H9 (cell line): ENCODE measurements around the gene HIPK2. TPM values are rescaled to one million over a fixed set of nuclear protein-coding genes. Genes with fewer than 3 reads are reported as not detected.
A peak's percentile ranks its signal among the peaks of the same experiment; 100 is the strongest.

Experiments
- DNase-seq: peaks from one replicate; pipeline ENCODE4 v3.0.0-alpha.2; 2017
- H2AFZ ChIP-seq: one replicate; pipeline ENCODE4 v1.6.1; 2013; ENCODE audit warnings: mild to moderate bottlenecking, low read length, control low read depth, moderate library complexity
- H2AK5ac ChIP-seq: 2 replicates; pipeline ENCODE4 v1.6.1; 2013; ENCODE audit warnings: low read length, control low read depth, mixed read lengths; ENCODE audit not compliant: insufficient read length
- H2BK120ac ChIP-seq: one replicate; pipeline ENCODE4 v1.6.1; 2013; ENCODE audit warnings: low read depth, mild to moderate bottlenecking, low read length, control low read depth, inconsistent platforms; ENCODE audit not compliant: poor library complexity, severe bottlenecking
- H2BK12ac ChIP-seq: 2 replicates; pipeline ENCODE4 v1.6.1; 2013; ENCODE audit warnings: low read length, control low read depth, mixed read lengths, low read depth; ENCODE audit not compliant: insufficient read length
- H2BK15ac ChIP-seq: 2 replicates; pipeline ENCODE4 v1.6.1; 2013; ENCODE audit warnings: low read depth, low read length, control low read depth
- H2BK20ac ChIP-seq: one replicate; pipeline ENCODE4 v1.6.1; 2013; ENCODE audit warnings: low read depth, mild to moderate bottlenecking, low read length, control low read depth, inconsistent platforms; ENCODE audit not compliant: poor library complexity, severe bottlenecking
- H2BK5ac ChIP-seq: 2 replicates; pipeline ENCODE4 v1.6.1; 2013; ENCODE audit warnings: low read length, control low read depth, mixed read lengths; ENCODE audit not compliant: insufficient read length
- H3K14ac ChIP-seq: 2 replicates; pipeline ENCODE4 v1.6.1; 2013; ENCODE audit warnings: low read length, control low read depth; ENCODE audit not compliant: insufficient read depth
- H3K18ac ChIP-seq: 2 replicates; pipeline ENCODE4 v1.6.1; 2013; ENCODE audit warnings: low read depth, mild to moderate bottlenecking, mixed read lengths, low read length, control low read depth; ENCODE audit not compliant: insufficient read length
- H3K23ac ChIP-seq: 2 replicates; pipeline ENCODE4 v1.6.1; 2013; ENCODE audit warnings: low read length, control low read depth, mixed read lengths, low read depth; ENCODE audit not compliant: insufficient read length
- H3K23me2 ChIP-seq: 2 replicates; pipeline ENCODE4 v1.6.1; 2013; ENCODE audit warnings: low read depth, mild to moderate bottlenecking, mixed read lengths, low read length, control low read depth; ENCODE audit not compliant: insufficient read length, poor library complexity, severe bottlenecking
- H3K27ac ChIP-seq: 2 replicates; pipeline ENCODE4 v1.5.1; 2013; ENCODE audit warnings: low read length, control low read depth, mixed read lengths, low read depth; ENCODE audit not compliant: insufficient read length
- H3K27me3 ChIP-seq: 2 replicates; pipeline ENCODE4 v1.6.1; 2013; ENCODE audit warnings: low read length, control low read depth, inconsistent platforms; ENCODE audit not compliant: insufficient read depth
- H3K4ac ChIP-seq: 2 replicates; pipeline ENCODE4 v1.6.1; 2013; ENCODE audit warnings: low read depth, mild to moderate bottlenecking, control low read depth, inconsistent platforms, low read length, moderate library complexity
- H3K4me1 ChIP-seq: 2 replicates; pipeline ENCODE4 v1.6.1; 2013; ENCODE audit warnings: low read length, control low read depth, inconsistent platforms; ENCODE audit not compliant: insufficient read depth
- H3K4me2 ChIP-seq: 2 replicates; pipeline ENCODE4 v1.6.1; 2013; ENCODE audit warnings: low read length, control low read depth, mixed read lengths; ENCODE audit not compliant: insufficient read length, insufficient read depth
- H3K56ac ChIP-seq: 2 replicates; pipeline ENCODE4 v1.6.1; 2013; ENCODE audit warnings: low read depth, mild to moderate bottlenecking, mixed read lengths, low read length, control low read depth; ENCODE audit not compliant: insufficient read length
- H3K79me1 ChIP-seq: 2 replicates; pipeline ENCODE4 v1.6.1; 2013; ENCODE audit warnings: low read depth, mild to moderate bottlenecking, moderate library complexity, low read length, control low read depth, inconsistent platforms; ENCODE audit not compliant: insufficient read depth, poor library complexity, severe bottlenecking
- H3K79me2 ChIP-seq: 2 replicates; pipeline ENCODE4 v1.6.1; 2013; ENCODE audit warnings: low read length, control low read depth, inconsistent platforms; ENCODE audit not compliant: insufficient read depth
- H3K9ac ChIP-seq: 2 replicates; pipeline ENCODE4 v1.6.1; 2013; ENCODE audit warnings: low read length, control low read depth, mixed read lengths; ENCODE audit not compliant: insufficient read length; ENCODE audit errors: extremely low read depth
- H3K9me3 ChIP-seq: one replicate; pipeline ENCODE4 v1.6.1; 2013; ENCODE audit warnings: low read depth, low read length, inconsistent platforms; ENCODE audit not compliant: control insufficient read depth
- H3T11ph ChIP-seq: one replicate; pipeline ENCODE4 v1.6.1; 2013; ENCODE audit warnings: mild to moderate bottlenecking, low read length, control low read depth, inconsistent platforms
- H4K20me1 ChIP-seq: one replicate; pipeline ENCODE4 v1.6.1; 2013; ENCODE audit not compliant: control insufficient read depth, insufficient read length, insufficient read depth
- H4K5ac ChIP-seq: 2 replicates; pipeline ENCODE4 v1.6.1; 2013; ENCODE audit warnings: low read depth, mild to moderate bottlenecking, mixed read lengths, low read length, control low read depth; ENCODE audit not compliant: insufficient read length
- H4K8ac ChIP-seq: replicated peaks from 2 replicates; pipeline ENCODE4 v1.6.1; 2013; ENCODE audit warnings: low read length, control low read depth, mixed read lengths, low read depth; ENCODE audit not compliant: insufficient read length
- H4K91ac ChIP-seq: 2 replicates; pipeline ENCODE4 v1.6.1; 2013; ENCODE audit warnings: low read depth, mild to moderate bottlenecking, moderate library complexity, mixed read lengths, low read length, control low read depth; ENCODE audit not compliant: insufficient read length
- H3K27ac Mint-ChIP-seq, 3 experiments: 2 replicates in 2 of 3; 3 replicates in 1 of 3; pipeline ENCODE4 v1.8.0; 2020 to 2021; ENCODE audit warnings: mixed read lengths in 3 of 3, mild to moderate bottlenecking in 1 of 3, moderate library complexity in 1 of 3
- H3K27me3 Mint-ChIP-seq: 2 replicates; pipeline ENCODE4 v1.8.0; 2021; ENCODE audit warnings: low read depth, mild to moderate bottlenecking, moderate library complexity, mixed read lengths
- H3K36me3 Mint-ChIP-seq, 3 experiments: 2 replicates in 2 of 3; 3 replicates in 1 of 3; pipeline ENCODE4 v1.8.0; 2020 to 2021; ENCODE audit warnings: low read depth in 3 of 3, mixed read lengths in 3 of 3; ENCODE audit not compliant: insufficient read depth in 1 of 3
- H3K4me1 Mint-ChIP-seq, 2 experiments: 2 replicates each; pipeline ENCODE4 v1.8.0; 2020; ENCODE audit warnings: mixed read lengths in 2 of 2
- H3K4me3 Mint-ChIP-seq, 2 experiments: 2 replicates in 1 of 2; 3 replicates in 1 of 2; pipeline ENCODE4 v1.8.0; 2020 to 2021; ENCODE audit warnings: mild to moderate bottlenecking in 2 of 2, mixed read lengths in 2 of 2, moderate library complexity in 1 of 2
- H3K9me3 Mint-ChIP-seq, 2 experiments: 2 replicates in 1 of 2; 3 replicates in 1 of 2; pipeline ENCODE4 v1.8.0; 2020; ENCODE audit warnings: mild to moderate bottlenecking in 2 of 2, mixed read lengths in 2 of 2, moderate library complexity in 1 of 2
- WGBS: extraction: QIAGEN DNeasy Blood & Tissue Kit; methylation state at CpG from one replicate; pipeline ENCODE4 v1.1.7; 2013; ENCODE audit warnings: missing lambda C conversion rate, low lambda C conversion rate, mixed read lengths; ENCODE audit not compliant: insufficient read length; ENCODE audit errors: extremely low coverage; 5-methylcytosine and 5-hydroxymethylcytosine counted together
- total RNA-seq: library from RNA; stranded (reverse); gene quantifications from 2 replicates; pipeline ENCODE4 v1.2.1, GENCODE V29; 2021
- TF ChIP-seq, protein P1 (sequence below): fragments of 200-600 bp; sonication (generic); conservative IDR thresholded peaks from 3 replicates; pipeline ENCODE4 v1.8.0; 2021; ENCODE audit warnings: antibody characterized with exemption, mild to moderate bottlenecking

HIPK2 gene
- total RNA-seq, 1 experiment from 2014 or later: 21.9 TPM

DNA sequence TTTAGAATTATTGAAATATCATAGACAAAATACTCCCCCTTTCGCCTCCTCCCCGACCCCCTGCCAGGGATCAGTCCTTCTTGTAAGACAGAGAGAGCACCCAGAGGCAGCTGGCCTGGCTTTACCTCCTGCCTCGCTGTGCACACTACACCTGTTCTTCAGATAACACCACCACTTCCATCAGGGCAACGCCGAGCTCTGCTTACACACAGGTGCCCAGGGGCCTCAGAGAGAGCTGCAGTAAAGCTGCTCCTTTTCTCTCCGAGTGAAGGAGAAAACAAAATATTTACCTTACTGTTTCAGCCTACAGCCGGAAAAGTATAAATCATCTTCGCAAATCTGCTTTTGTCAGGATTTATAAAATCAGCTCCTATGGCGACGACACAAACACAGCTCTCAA lies 80.7 kb downstream of the HIPK2 start:
- no peak overlapping the region for H3K4me3 Mint-ChIP-seq
- Histone ChIP-seq H4K20me1 (no peaks in the 10 kb centered on the region), H3K18ac (no peak overlapping the region), H2AK5ac (no peak overlapping the region), H3K23ac (no peak overlapping the region), H3K79me2 (no peaks in the 10 kb centered on the region), H2BK12ac (no peak overlapping the region), H3K56ac (no peak overlapping the region), H4K91ac (no peak overlapping the region), H3K27me3 (no peaks in the 10 kb centered on the region), H3K79me1 (no peaks in the 10 kb centered on the region), H3K4ac (no peak overlapping the region), H3K27ac (no peak overlapping the region), H2BK15ac (no peak overlapping the region), H3K4me1 (no peaks in the 10 kb centered on the region), H3K4me2 (no peak overlapping the region), H3K9ac (no peak overlapping the region), H3T11ph (no peak overlapping the region), H3K9me3 (no peaks in the 10 kb centered on the region), H4K8ac (no peak overlapping the region), H3K23me2 (no peaks in the 10 kb centered on the region), H4K5ac (no peak overlapping the region), H2BK5ac (no peak overlapping the region), H3K14ac (no peak overlapping the region), H2BK20ac (no peak overlapping the region), H2BK120ac (no peak overlapping the region), H2AFZ (no peak overlapping the region)
- H3K27ac Mint-ChIP-seq: 0 out of 7 replicates have a peak overlapping the region, but pooled peaks of 1 of the 3 experiments have one; percentile 19
- no peak for DNase-seq
- no CpG with 5 or more reads among the region's 10 CpGs for WGBS
- peaks cover 28 to 31% of the 10 kb centered on the region in 2 experiments for H3K4me1 Mint-ChIP-seq
- TF ChIP-seq, protein P1, sequence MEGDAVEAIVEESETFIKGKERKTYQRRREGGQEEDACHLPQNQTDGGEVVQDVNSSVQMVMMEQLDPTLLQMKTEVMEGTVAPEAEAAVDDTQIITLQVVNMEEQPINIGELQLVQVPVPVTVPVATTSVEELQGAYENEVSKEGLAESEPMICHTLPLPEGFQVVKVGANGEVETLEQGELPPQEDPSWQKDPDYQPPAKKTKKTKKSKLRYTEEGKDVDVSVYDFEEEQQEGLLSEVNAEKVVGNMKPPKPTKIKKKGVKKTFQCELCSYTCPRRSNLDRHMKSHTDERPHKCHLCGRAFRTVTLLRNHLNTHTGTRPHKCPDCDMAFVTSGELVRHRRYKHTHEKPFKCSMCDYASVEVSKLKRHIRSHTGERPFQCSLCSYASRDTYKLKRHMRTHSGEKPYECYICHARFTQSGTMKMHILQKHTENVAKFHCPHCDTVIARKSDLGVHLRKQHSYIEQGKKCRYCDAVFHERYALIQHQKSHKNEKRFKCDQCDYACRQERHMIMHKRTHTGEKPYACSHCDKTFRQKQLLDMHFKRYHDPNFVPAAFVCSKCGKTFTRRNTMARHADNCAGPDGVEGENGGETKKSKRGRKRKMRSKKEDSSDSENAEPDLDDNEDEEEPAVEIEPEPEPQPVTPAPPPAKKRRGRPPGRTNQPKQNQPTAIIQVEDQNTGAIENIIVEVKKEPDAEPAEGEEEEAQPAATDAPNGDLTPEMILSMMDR: no peak
- H3K9me3 Mint-ChIP-seq: no peaks in the 10 kb centered on the region
- no peaks in the 10 kb centered on the region for H3K36me3 Mint-ChIP-seq
- H3K27me3 Mint-ChIP-seq: no peaks in the 10 kb centered on the region
